MM.1S (cell line): ENCODE results near the gene PTPRK.
"Not testable (repeated sequence)": the region's sequence is repeated elsewhere in the genome, so short reads cannot be mapped to it uniquely, and the experiment has no call there.

Experiments used
- DNase-seq: peaks from one replicate; pipeline ENCODE4 v3.0.0-alpha.2; 2015
- H2AFZ ChIP-seq: fragments of 300-600 bp; sonication (generic); 2 replicates; pipeline ENCODE4 v1.6.0; 2016; ENCODE audit warnings: antibody characterized with exemption, low read length
- H3F3A ChIP-seq: fragments of 300-600 bp; sonication (generic); 2 replicates; pipeline ENCODE4 v1.6.1; 2016; ENCODE audit warnings: mild to moderate bottlenecking, antibody characterized with exemption, low read length, moderate library complexity, mixed read lengths; ENCODE audit not compliant: insufficient read depth
- H3K27ac ChIP-seq: fragments of 300-600 bp; sonication (generic); 2 replicates; pipeline ENCODE4 v1.5.1; 2016; ENCODE audit warnings: mild to moderate bottlenecking, low read length
- H3K27me3 ChIP-seq: fragments of 300-600 bp; sonication (generic); replicated peaks from 2 replicates; pipeline ENCODE4 v1.6.0; 2016; ENCODE audit warnings: low read length; ENCODE audit not compliant: insufficient read depth
- H3K36me3 ChIP-seq: fragments of 300-600 bp; sonication (generic); replicated peaks from 2 replicates; pipeline ENCODE4 v1.6.1; 2016; ENCODE audit warnings: mild to moderate bottlenecking, low read length, mixed read lengths; ENCODE audit not compliant: insufficient read depth
- H3K4me1 ChIP-seq: fragments of 300-600 bp; sonication (generic); 2 replicates; pipeline ENCODE4 v1.6.1; 2016; ENCODE audit warnings: low read length, mixed read lengths
- H3K4me2 ChIP-seq: fragments of 300-600 bp; sonication (generic); 2 replicates; pipeline ENCODE4 v1.6.0; 2016; ENCODE audit warnings: low read depth, low read length
- H3K4me3 ChIP-seq: fragments of 300-600 bp; sonication (generic); 2 replicates; pipeline ENCODE4 v1.5.1; 2016; ENCODE audit warnings: low read length, mixed read lengths
- H3K79me2 ChIP-seq: fragments of 300-600 bp; sonication (generic); 2 replicates; pipeline ENCODE4 v1.6.1; 2016; ENCODE audit warnings: mixed run types, low read length, mixed read lengths
- H3K9ac ChIP-seq: fragments of 300-600 bp; sonication (generic); 2 replicates; pipeline ENCODE4 v1.6.1; 2016; ENCODE audit warnings: low read length, mixed read lengths
- H3K9me2 ChIP-seq: fragments of 300-600 bp; sonication (generic); replicated peaks from 2 replicates; pipeline ENCODE4 v1.6.1; 2016; ENCODE audit warnings: mild to moderate bottlenecking, low read length, mixed read lengths; ENCODE audit not compliant: insufficient read depth
- H3K9me3 ChIP-seq: fragments of 300-600 bp; sonication (generic); replicated peaks from 2 replicates; pipeline ENCODE4 v1.6.1; 2016; ENCODE audit warnings: mild to moderate bottlenecking, low read length, mixed read lengths; ENCODE audit not compliant: insufficient read depth
- H4K20me1 ChIP-seq: fragments of 300-600 bp; sonication (generic); 2 replicates; pipeline ENCODE4 v1.6.1; 2016; ENCODE audit warnings: mild to moderate bottlenecking, low read length, moderate library complexity, mixed read lengths; ENCODE audit not compliant: insufficient read depth
- CTCF ChIP-seq: fragments of 300-600 bp; sonication (generic); IDR thresholded peaks from 2 replicates; pipeline ENCODE4 v1.5.1; 2016; ENCODE audit warnings: antibody characterized with exemption, low read length, mixed read lengths
- EZH2 ChIP-seq: fragments of 300-600 bp; sonication (generic); optimal IDR thresholded peaks from 2 replicates; pipeline ENCODE3; 2017; ENCODE audit warnings: low read depth, mild to moderate bottlenecking, antibody characterized with exemption, low read length, mixed read lengths
- EZH2phosphoT487 ChIP-seq: fragments of 300-600 bp; sonication (generic); IDR thresholded peaks from 2 replicates; pipeline ENCODE4 v1.6.1; 2018; ENCODE audit warnings: antibody characterized with exemption, low read length

The PTPRK gene

GRCh38 chr6:128487055-128487454 is 33.3 kb downstream of the PTPRK start:
- no peak overlapping the region for H3K27ac ChIP-seq
- TF ChIP-seq CTCF (peak; percentile 16; the same call in 1 of the 2 replicates), EZH2phosphoT487 (no peak), EZH2 (no peak)

GRCh38 chr6:128486580-128486979 is 33.8 kb downstream of the PTPRK start:
- H3K4me2 ChIP-seq, H2AFZ ChIP-seq, H3K9ac ChIP-seq, H3K9me3 ChIP-seq, DNase-seq, H3K27ac ChIP-seq, H3K4me1 ChIP-seq, H4K20me1 ChIP-seq, H3F3A ChIP-seq, H3K79me2 ChIP-seq, H3K9me2 ChIP-seq, H3K36me3 ChIP-seq, H3K4me3 ChIP-seq, H3K27me3 ChIP-seq: not testable (repeated sequence)

More at GRCh38 chr6:128487055-128487454, 33.3 kb downstream of the PTPRK start:
- Histone ChIP-seq H3K9ac (no peak overlapping the region), H2AFZ (no peak overlapping the region), H4K20me1 (no peaks in the 10 kb centered on the region), H3K4me3 (no peak overlapping the region), H3F3A (no peaks in the 10 kb centered on the region), H3K9me3 (no peaks in the 10 kb centered on the region), H3K79me2 (no peaks in the 10 kb centered on the region), H3K27me3 (no peaks in the 10 kb centered on the region), H3K4me1 (no peaks in the 10 kb centered on the region), H3K4me2 (no peak overlapping the region), H3K36me3 (no peaks in the 10 kb centered on the region), H3K9me2 (no peaks in the 10 kb centered on the region)
- DNase-seq: no peak

GRCh38 chr6:128483472-128484135 is 36.8 kb downstream of the PTPRK start:
- Histone ChIP-seq H3K9ac (no peak overlapping the region), H3K4me2 (no peak overlapping the region), H2AFZ (no peak overlapping the region), H3K9me3 (no peaks in the 10 kb centered on the region), H3K27me3 (no peaks in the 10 kb centered on the region), H3K9me2 (no peaks in the 10 kb centered on the region), H3K4me3 (no peak overlapping the region), H3K4me1 (peaks cover 9% of the 10 kb centered on the region; the same call in 1 of the 2 replicates), H3F3A (no peaks in the 10 kb centered on the region), H3K79me2 (no peaks in the 10 kb centered on the region), H3K36me3 (no peaks in the 10 kb centered on the region), H4K20me1 (no peaks in the 10 kb centered on the region), H3K27ac (no peak overlapping the region)
- DNase-seq: no peak
- TF ChIP-seq EZH2: no peak
- TF ChIP-seq EZH2phosphoT487: no peak
- no peak for TF ChIP-seq CTCF

GRCh38 chr6:128482642-128483041 is 37.8 kb downstream of the PTPRK start:
- H3K4me2 ChIP-seq: no peak overlapping the region
- H3F3A ChIP-seq: no peaks in the 10 kb centered on the region
- no peak for TF ChIP-seq CTCF
- no peak for TF ChIP-seq EZH2phosphoT487
- no peak for TF ChIP-seq EZH2
- no peak overlapping the region for H3K9ac ChIP-seq
- no peaks in the 10 kb centered on the region for H3K9me3 ChIP-seq
- DNase-seq: no peak
- H3K4me3 ChIP-seq: no peak overlapping the region
- H3K4me1 ChIP-seq: peaks cover 14% of the 10 kb centered on the region; the same call in 1 of the 2 replicates
- H4K20me1 ChIP-seq: no peaks in the 10 kb centered on the region
- no peaks in the 10 kb centered on the region for H3K9me2 ChIP-seq
- no peaks in the 10 kb centered on the region for H3K36me3 ChIP-seq
- no peak overlapping the region for H2AFZ ChIP-seq
- H3K27me3 ChIP-seq: no peaks in the 10 kb centered on the region
- H3K27ac ChIP-seq: no peak overlapping the region
- no peaks in the 10 kb centered on the region for H3K79me2 ChIP-seq
